Heart right ventricle (tissue), 16 donors: Measurements from ENCODE around the gene PRDX1. TPM values are rescaled to one million over a fixed set of nuclear protein-coding genes. Genes with fewer than 3 reads are reported as not detected.
"Not testable (repeated sequence)": the region's sequence is repeated elsewhere in the genome, so short reads cannot be mapped to it uniquely, and the experiment has no call there.

ENCODE experiments used
- ATAC-seq, 8 donors: fragments of 200-7000 bp; cut with Tn5 transposase; one replicate each; pipeline ENCODE4 v1.9.1; 2020; ENCODE audit warnings: mild to moderate bottlenecking in 8 of 8, moderate library complexity in 8 of 8, moderate number of reproducible peaks in 1 of 8
- DNase-seq, 2 donors: peaks; one replicate each; pipeline ENCODE4 v3.0.0-alpha.2; 2020
- H3K27ac ChIP-seq, 10 donors: fragments of 200-600 bp; sonication (generic) in 2 of 10; one replicate each; pipeline versions ENCODE4 v1.5.0 to v1.8.0; 2020 to 2022; ENCODE audit warnings: mild to moderate bottlenecking in 3 of 10
- H3K27me3 ChIP-seq, 7 donors: fragments of 200-600 bp; one replicate each; pipeline ENCODE4 v1.8.0; 2021 to 2022; ENCODE audit warnings: mild to moderate bottlenecking in 2 of 7
- H3K36me3 ChIP-seq, 9 donors: fragments of 200-600 bp; sonication (generic) in 1 of 9; one replicate each; pipeline versions ENCODE4 v1.5.0 to v1.8.0; 2020 to 2022; ENCODE audit warnings: mild to moderate bottlenecking in 2 of 9
- H3K4me1 ChIP-seq, 9 donors: fragments of 200-600 bp; sonication (generic) in 1 of 9; one replicate each; pipeline versions ENCODE4 v1.5.0 to v1.8.0; 2020 to 2022; ENCODE audit warnings: mild to moderate bottlenecking in 4 of 9
- H3K4me3 ChIP-seq, 10 donors: fragments of 200-600 bp; sonication (generic) in 2 of 10; one replicate each; pipeline versions ENCODE4 v1.5.0 to v1.8.0; 2020 to 2022; ENCODE audit warnings: mild to moderate bottlenecking in 7 of 10, moderate library complexity in 2 of 10
- H3K9me3 ChIP-seq, 11 donors: fragments of 200-600 bp in 10 of 11; sonication (generic) in 2 of 11; one replicate each; pipeline versions ENCODE4 v1.5.0 to v1.8.0; 2013 to 2022; ENCODE audit warnings: mild to moderate bottlenecking in 2 of 11, control low read depth in 1 of 11, moderate library complexity in 1 of 11
- WGBS, 2 donors: extraction: QIAGEN DNeasy Blood & Tissue Kit; methylation state at CpG; one replicate each; pipeline ENCODE4 v1.1.7; 2013; ENCODE audit warnings: inconsistent platforms in 1 of 2; 5-methylcytosine and 5-hydroxymethylcytosine counted together
- intact Hi-C, 10 donors: fragments of 100-400 bp; cut with DNase I; formaldehyde crosslinking; loops; one replicate each; pipeline versions ENCODE4 v1.11.1 to v1.14.2; 2022
- polyA plus RNA-seq, 2 donors: library from polyadenylated mRNA; stranded (reverse); fragments of 200-250 nt; gene quantifications; one replicate each; pipeline ENCODE4 v1.2.3, GENCODE V29; 2013
- total RNA-seq, 10 donors: library from RNA; stranded (reverse); fragmentation: NEBNext Ultra II Directional in 3 of 10; extraction: Animal tissue kit (Norgen Biotek cat#: 25700) in 3 of 10; gene quantifications; one replicate each; pipeline versions ENCODE4 v1.2.1 to v1.2.4, GENCODE V29; 2021 to 2023
- TF ChIP-seq, protein P1 (sequence below), 9 donors: fragments of 200-600 bp; sonication (generic) in 2 of 9; IDR thresholded peaks; one replicate each; pipeline versions ENCODE4 v1.5.0 to v1.8.0; 2021 to 2022; ENCODE audit warnings: antibody characterized with exemption in 9 of 9, mild to moderate bottlenecking in 5 of 9, moderate library complexity in 1 of 9
- donor health status: Arrhythmogenic right ventricular cardiomyopathy.
- donor health status: ischemic (EF 13 %, LVEDD 7.1; RV severe dilation, severe dysfunction).
- donor health status: healthy with polysubstance abuse.
- donor health status: DM: no; HTN: yes; CAD: no.
- donor health status: DM: no; HTN: no; CAD: no.
- donor health status: ischemic (EF 25% LVEDD 6.9; RV normal size, moderate dysfunction).
- donor health status: ischemic (EF 25% LVEDD 5.7; RV mildly dilated, moderate dysfunction).
- donor health status: healthy.
- donor health status: DM: yes; HTN: yes; CAD: no.
- donor health status: Ischemic cardiomyopathy.
- donor health status: ischemic (EF 35%, LVEDD 5.7; RV mildly dilated, moderate dysfunction).
- donor health status: nonischemic (EF 11% LVEDD 7.7; RV severe dilation, severe dysfunction).
- donor health status: DM: yes; HTN: yes; CAD: no.
- donor health status: PGD.
- donor health status: ischemic (EF 29% LVEDD 5.4; RV normal size, mild dysfunction).
- donor health status: nonischemic (EF 23%, LVEDD 6.1; RV moderate dilation, normal function).

The PRDX1 gene
- total and polyA plus RNA-seq, 12 donors: 212 to 610 (median 321) TPM

DNA sequence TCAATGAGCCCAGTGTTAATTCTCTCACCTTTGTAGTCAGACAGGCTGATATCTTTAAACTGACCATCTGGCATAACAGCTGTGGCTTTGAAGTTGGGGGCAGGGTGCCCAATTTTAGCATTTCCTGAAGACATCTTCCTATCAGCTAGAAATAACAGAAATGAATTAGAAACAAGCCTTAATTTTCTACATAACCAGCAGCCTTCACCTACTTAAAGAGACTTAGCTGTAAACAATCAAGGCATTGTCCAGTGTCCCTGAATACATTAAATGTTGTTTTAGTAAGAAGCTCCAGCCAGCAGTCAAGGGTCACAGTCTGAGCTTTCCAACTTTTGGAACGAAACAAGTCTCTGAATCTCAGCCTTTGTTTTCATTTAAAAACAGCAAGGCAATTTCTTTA is 2.8 kb downstream of the PRDX1 start:
- H3K36me3 ChIP-seq: peaks cover 0 to 51% (median 28%) of the 10 kb centered on the region in 9 donors
- peaks cover 2 to 55% (median 33%) of the 10 kb centered on the region in 9 donors for H3K4me1 ChIP-seq
- WGBS, 2 donors: 8 to 13% methylated on average over 1 of the region's 1 CpG
- DNase-seq (no peak), ATAC-seq (no peak)
- intact Hi-C loops: loop anchor here in 1 of 10 donors (5.0 kb wide), 1 partner anchor 48 kb away; no protein-coding TSS in a partner anchor
- peak overlapping the region in 2 of 10 donors; percentile 0 to 25 for H3K27ac ChIP-seq
- H3K27me3 ChIP-seq: no peaks in the 10 kb centered on the region
- peak overlapping the region in 2 of 10 donors; percentile 6 to 19 for H3K4me3 ChIP-seq
- H3K9me3 ChIP-seq: no peaks in the 10 kb centered on the region
- TF ChIP-seq, protein P1, sequence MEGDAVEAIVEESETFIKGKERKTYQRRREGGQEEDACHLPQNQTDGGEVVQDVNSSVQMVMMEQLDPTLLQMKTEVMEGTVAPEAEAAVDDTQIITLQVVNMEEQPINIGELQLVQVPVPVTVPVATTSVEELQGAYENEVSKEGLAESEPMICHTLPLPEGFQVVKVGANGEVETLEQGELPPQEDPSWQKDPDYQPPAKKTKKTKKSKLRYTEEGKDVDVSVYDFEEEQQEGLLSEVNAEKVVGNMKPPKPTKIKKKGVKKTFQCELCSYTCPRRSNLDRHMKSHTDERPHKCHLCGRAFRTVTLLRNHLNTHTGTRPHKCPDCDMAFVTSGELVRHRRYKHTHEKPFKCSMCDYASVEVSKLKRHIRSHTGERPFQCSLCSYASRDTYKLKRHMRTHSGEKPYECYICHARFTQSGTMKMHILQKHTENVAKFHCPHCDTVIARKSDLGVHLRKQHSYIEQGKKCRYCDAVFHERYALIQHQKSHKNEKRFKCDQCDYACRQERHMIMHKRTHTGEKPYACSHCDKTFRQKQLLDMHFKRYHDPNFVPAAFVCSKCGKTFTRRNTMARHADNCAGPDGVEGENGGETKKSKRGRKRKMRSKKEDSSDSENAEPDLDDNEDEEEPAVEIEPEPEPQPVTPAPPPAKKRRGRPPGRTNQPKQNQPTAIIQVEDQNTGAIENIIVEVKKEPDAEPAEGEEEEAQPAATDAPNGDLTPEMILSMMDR (IDR thresholded peaks at IDR 0.05): no peak

DNA sequence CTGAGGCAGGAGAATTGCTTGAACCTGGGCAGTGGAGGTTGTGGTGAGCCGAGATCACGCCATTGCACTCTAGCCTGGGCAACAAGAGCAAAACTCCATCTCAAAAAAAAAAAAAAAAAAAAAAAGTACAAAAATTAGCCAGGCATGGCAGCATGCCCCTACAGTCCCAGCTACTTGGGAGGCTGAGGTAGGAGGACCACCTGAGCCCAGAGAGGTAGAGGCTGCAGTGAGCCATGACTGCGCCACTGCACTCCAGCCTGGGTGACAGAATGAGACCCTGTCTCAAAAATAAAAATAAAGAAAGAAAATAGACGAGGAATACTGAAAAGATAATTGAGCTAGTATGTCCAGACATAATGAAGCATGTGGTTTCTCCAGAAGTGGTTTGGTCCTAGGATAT is 3.3 kb downstream of the PRDX1 start:
- H3K9me3 ChIP-seq, DNase-seq, ATAC-seq, H3K4me3 ChIP-seq, H3K27me3 ChIP-seq: not testable (repeated sequence)
- WGBS, 2 donors: 78 to 86% methylated on average over 4 of the region's 4 CpGs
- Histone ChIP-seq H3K4me1 (peaks cover 2 to 55% (median 33%) of the 10 kb centered on the region in 9 donors), H3K27ac (peak overlapping the region in 1 of 10 donors; percentile 25), H3K36me3 (peaks cover 0 to 57% (median 33%) of the 10 kb centered on the region in 9 donors)
- intact Hi-C loops: loop anchor here in 1 of 10 donors (5.0 kb wide), 1 partner anchor 49 kb away; no protein-coding TSS in a partner anchor

DNA sequence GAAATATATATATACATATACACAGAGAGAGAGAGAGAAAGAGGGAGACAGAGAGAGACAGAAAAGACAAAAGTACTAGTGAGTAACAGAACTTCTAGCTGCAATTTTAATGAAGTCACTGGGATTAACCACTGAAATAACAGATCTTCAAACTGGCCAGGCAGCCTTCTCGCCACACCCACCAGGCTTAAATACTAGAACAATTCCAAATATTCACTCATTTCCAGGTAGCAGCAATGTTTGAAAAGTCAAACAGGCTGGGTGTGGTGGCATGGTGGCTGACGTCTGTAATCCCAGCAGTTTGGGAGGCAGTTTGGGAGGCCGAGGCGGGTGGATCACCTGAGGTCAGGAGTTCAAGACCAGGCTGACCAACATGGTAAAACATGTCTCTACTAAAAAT is 5.2 kb downstream of the PRDX1 start:
- Histone ChIP-seq H3K4me1 (peaks cover 2 to 55% (median 28%) of the 10 kb centered on the region in 9 donors), H3K27me3 (no peaks in the 10 kb centered on the region), H3K36me3 (peaks cover 0 to 76% (median 49%) of the 10 kb centered on the region in 9 donors), H3K4me3 (no peak overlapping the region), H3K9me3 (no peaks in the 10 kb centered on the region), H3K27ac (no peak overlapping the region)
- TF ChIP-seq, protein P1 (IDR thresholded peaks at IDR 0.05): no peak
- WGBS, 2 donors: 95% methylated on average over 4 of the region's 4 CpGs
- no peak for ATAC-seq
- DNase-seq: no peak
- intact Hi-C loops: loop anchor here in 1 of 10 donors (5.0 kb wide), 1 partner anchor 51 kb away; no protein-coding TSS in a partner anchor

DNA sequence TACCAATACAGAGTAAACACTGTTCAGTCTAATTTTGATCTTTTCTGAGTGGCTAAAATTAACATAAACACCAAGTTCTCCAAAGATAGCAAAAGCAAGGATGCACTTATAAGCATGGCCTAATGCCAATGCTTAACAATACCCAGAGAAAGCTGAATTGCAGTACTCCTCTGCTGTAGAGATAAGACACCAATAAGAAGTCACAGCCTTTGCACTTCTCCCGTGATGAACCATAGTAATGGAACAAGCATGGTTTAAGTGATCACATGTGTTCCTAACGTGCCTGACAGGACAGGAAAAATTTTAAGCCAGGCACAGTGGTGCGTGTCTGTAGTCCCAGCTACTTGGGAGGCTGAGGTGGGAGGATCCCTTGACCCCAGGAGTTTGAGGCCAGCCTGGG is 5.6 kb downstream of the PRDX1 start:
- Histone ChIP-seq H3K27ac (no peak overlapping the region), H3K4me3 (no peak overlapping the region), H3K27me3 (no peaks in the 10 kb centered on the region), H3K36me3 (peaks cover 0 to 80% (median 50%) of the 10 kb centered on the region in 9 donors), H3K4me1 (peaks cover 2 to 55% (median 28%) of the 10 kb centered on the region in 9 donors), H3K9me3 (no peaks in the 10 kb centered on the region)
- no peak for ATAC-seq
- TF ChIP-seq, protein P1 (IDR thresholded peaks at IDR 0.05): no peak
- WGBS, 2 donors: 43% methylated on average over 3 of the region's 3 CpGs
- DNase-seq: no peak
- intact Hi-C loops: loop anchor here in 1 of 10 donors (5.0 kb wide), 1 partner anchor 51 kb away; no protein-coding TSS in a partner anchor

DNA sequence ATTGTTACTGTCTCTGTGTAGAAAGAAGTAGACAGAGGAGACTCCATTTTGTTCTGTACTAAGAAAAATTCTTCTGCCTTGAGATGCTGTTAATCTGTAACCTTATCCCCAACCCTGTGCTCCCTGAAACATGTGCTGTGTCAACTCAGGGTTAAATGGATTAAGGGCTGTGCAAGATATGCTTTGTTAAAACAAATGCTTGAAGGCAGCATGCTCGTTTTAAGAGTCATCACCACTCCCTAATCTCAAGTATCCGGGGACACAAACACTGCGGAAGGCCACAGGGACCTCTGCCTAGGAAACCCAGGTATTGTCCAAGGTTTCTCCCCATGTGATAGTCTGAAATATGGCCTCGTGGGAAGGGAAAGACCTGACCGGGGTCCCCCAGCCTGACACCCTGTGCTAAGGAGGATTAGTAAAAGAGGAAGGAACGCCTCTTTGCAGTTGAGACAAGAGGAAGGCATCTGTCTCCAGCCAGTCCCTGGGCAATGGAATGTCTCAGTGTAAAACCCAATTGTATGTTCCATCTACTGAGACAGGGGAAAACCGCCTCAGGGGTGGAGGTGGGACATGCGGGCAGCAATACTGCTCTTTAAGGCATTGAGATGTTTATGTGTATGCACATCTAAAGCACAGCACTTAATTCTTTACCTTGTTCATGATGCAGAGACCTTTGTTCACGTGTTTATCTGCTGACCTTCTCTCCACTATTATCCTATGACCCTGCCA is 8.0 kb downstream of the PRDX1 start:
- not testable (repeated sequence) for H3K27ac ChIP-seq, DNase-seq, H3K9me3 ChIP-seq, ATAC-seq, H3K4me3 ChIP-seq, H3K27me3 ChIP-seq
- intact Hi-C loops: loop anchor here in 8 of 10 donors (2.0 to 5.0 kb wide), 5 partner anchors 54 to 114 kb away; no protein-coding TSS in a partner anchor
- Histone ChIP-seq H3K36me3 (peaks cover 6 to 100% (median 66%) of the 10 kb centered on the region in 9 donors), H3K4me1 (peaks cover 0 to 40% (median 19%) of the 10 kb centered on the region in 9 donors)
- WGBS, 2 donors: 73 to 76% methylated on average over 9 of the region's 9 CpGs
